Suppressor macrophage treated with lipopolysaccharide for 1 hour (primary cell): Measurements from ENCODE around the gene SLC22A1.
"Not testable (repeated sequence)": the region's sequence is repeated elsewhere in the genome, so short reads cannot be mapped to it uniquely, and the experiment has no call there.

Experiments
- DNase-seq, 3 donors: peaks; one replicate each; pipeline ENCODE4 v3.0.0-alpha.2; 2020 to 2022

SLC22A1 gene

GRCh38 chr6:160095146-160095845 is 26.3 kb upstream of the SLC22A1 start:
- DNase-seq, result no peak

- no peak for DNase-seq
These were observed 20.1 kb upstream of the SLC22A1 start for GRCh38 chr6:160101277-160102205.

- no peak for DNase-seq
These were observed 19.2 kb upstream of the SLC22A1 start for GRCh38 chr6:160102399-160102798.

- peak; percentile 16 to 33 (median 29) for DNase-seq
These were observed 18.4 kb upstream of the SLC22A1 start for GRCh38 chr6:160102956-160103824.

GRCh38 chr6:160103825-160104100 is 17.9 kb upstream of the SLC22A1 start:
- DNase-seq, result no peak

GRCh38 chr6:160104821-160105517 is 16.6 kb upstream of the SLC22A1 start:
- DNase-seq, result no peak

GRCh38 chr6:160106010-160106409 is 15.6 kb upstream of the SLC22A1 start:
- no peak for DNase-seq

GRCh38 chr6:160106701-160107100 is 14.9 kb upstream of the SLC22A1 start:
- no peak for DNase-seq

- DNase-seq, result no peak
These were observed 13.5 kb upstream of the SLC22A1 start for GRCh38 chr6:160108077-160108476.

GRCh38 chr6:160110586-160111123 is 11.0 kb upstream of the SLC22A1 start:
- no peak for DNase-seq

- DNase-seq, result no peak
These were observed 9.8 kb upstream of the SLC22A1 start for GRCh38 chr6:160111806-160112205.

GRCh38 chr6:160112628-160113299 is 8.9 kb upstream of the SLC22A1 start:
- no peak for DNase-seq

- not testable (repeated sequence) for DNase-seq
These were observed 7.1 kb upstream of the SLC22A1 start for GRCh38 chr6:160114536-160114935.

- DNase-seq, result no peak
These were observed 6.2 kb upstream of the SLC22A1 start for GRCh38 chr6:160115421-160115820.

GRCh38 chr6:160116411-160116810 is 5.2 kb upstream of the SLC22A1 start:
- DNase-seq, result no peak

GRCh38 chr6:160117137-160117536 is 4.5 kb upstream of the SLC22A1 start:
- DNase-seq, result no peak

- no peak for DNase-seq
These were observed 2.9 kb upstream of the SLC22A1 start for GRCh38 chr6:160118620-160119229.

GRCh38 chr6:160120087-160120486 is 1.5 kb upstream of the SLC22A1 start:
- DNase-seq, result no peak

- no peak for DNase-seq
These were observed 366 bp downstream of the SLC22A1 start for GRCh38 chr6:160121981-160122380.

- DNase-seq, result peak; percentile 15 to 50 (median 27)
These were observed 1.1 kb downstream of the SLC22A1 start for GRCh38 chr6:160122744-160123143.

- no peak for DNase-seq
These were observed 2.4 kb downstream of the SLC22A1 start for GRCh38 chr6:160124007-160124406.
